ENCODE results near the gene TMEM14B.

GRCh38 chr6:10759312-10759839 lies 11.8 kb downstream of the TMEM14B start:
- TF ChIP-seq CTCF (IDR thresholded peaks at IDR 0.05): peak in 2 of 3 donors; percentile 24 to 28
- TF ChIP-seq POLR2A (IDR thresholded peaks at IDR 0.05): no peak
